ENCODE data around the gene RAB9A.

RAB9A gene

DNA sequence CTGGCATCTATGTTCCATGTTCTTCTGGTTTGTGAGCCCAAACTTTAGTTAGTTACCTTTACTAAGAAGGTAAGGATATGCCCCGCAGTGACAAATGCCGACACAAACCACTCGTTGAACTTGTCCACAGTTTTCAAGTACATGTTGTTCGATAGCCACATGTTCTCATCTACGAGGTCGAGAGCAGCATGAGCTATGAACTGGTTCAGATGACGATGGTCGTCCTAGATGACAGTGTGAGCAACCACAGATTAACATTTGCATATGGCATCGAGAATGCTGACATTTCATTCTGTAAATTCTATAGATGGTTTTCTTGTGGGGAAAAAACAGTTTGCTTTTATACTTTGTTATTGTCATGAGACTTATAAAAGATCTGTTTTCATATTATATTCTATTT lies 27.5 kb downstream of the RAB9A start:
- Histone ChIP-seq H2BK120ac (ENCODE audit: insufficient read depth, low read length, poor library complexity) (no peak overlapping the region), H3K27me3 (ENCODE audit: insufficient read depth, low read length) (no peaks in the 10 kb centered on the region), H3K9ac (ENCODE audit: low read length) (no peak overlapping the region), H3K18ac (ENCODE audit: low read length) (no peak overlapping the region), H3K4me3 (ENCODE audit: low read depth, low read length) (no peak overlapping the region), H2AFZ (ENCODE audit: insufficient read depth, low read length, poor library complexity) (no peak overlapping the region), H3K36me3 (ENCODE audit: control insufficient read depth in 1 of 2, insufficient read depth in 2 of 2, low read length in 2 of 2) (peaks cover 3 to 15% of the 10 kb centered on the region in 2 experiments), H3K27ac (ENCODE audit: low read depth, low read length) (no peak overlapping the region), H2BK5ac (ENCODE audit: low read depth, low read length, poor library complexity) (no peak overlapping the region), H3K79me2 (ENCODE audit: control insufficient read depth, insufficient read depth, low read length, poor library complexity) (no peaks in the 10 kb centered on the region), H3K4me1 (ENCODE audit: control insufficient read depth in 1 of 2, insufficient read depth in 2 of 2, low read length in 2 of 2) (peaks cover 0 to 4% of the 10 kb centered on the region in 2 experiments), H4K12ac (ENCODE audit: low read depth, low read length) (no peak overlapping the region), H4K91ac (ENCODE audit: low read depth, low read length) (no peak overlapping the region), H4K8ac (ENCODE audit: low read depth, low read length) (no peak overlapping the region), H3K4ac (ENCODE audit: low read depth, low read length) (no peak overlapping the region), H3K14ac (ENCODE audit: low read length) (no peak overlapping the region), H3K9me3 (ENCODE audit: insufficient read depth, low read depth, low read length) (no peaks in the 10 kb centered on the region), H3K4me2 (ENCODE audit: low read length) (no peak overlapping the region), H3K79me1 (ENCODE audit: low read length) (peaks cover 2% of the 10 kb centered on the region), H3K23ac (ENCODE audit: low read length) (no peak overlapping the region), H2BK12ac (ENCODE audit: low read length) (no peak overlapping the region), H2AK5ac (ENCODE audit: low read length) (no peak overlapping the region)
- DNase-seq, result no peak
- no CpG with 5 or more reads among the region's 9 CpGs for WGBS (ENCODE audit: extremely low coverage, insufficient coverage, insufficient read length)

DNA sequence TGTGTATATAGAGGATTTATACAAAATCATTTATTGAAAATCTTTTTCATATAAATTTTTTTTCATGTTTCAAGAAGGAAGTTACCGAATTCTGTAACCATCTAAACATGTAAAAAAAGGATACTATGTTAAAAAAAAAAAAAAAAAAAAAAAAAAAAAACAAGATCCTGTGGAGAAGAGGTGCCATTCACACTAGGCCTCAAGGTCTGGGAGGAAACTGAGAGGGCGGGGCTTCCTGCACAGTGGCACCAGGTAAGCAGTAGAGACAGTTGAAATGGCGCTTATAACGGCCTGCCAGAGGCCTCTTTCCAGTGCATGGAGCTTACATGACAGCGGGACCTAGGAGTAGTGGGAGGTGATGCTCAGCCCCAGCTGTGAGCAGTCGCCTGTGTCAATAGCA lies 28.0 kb downstream of the RAB9A start:
- Histone ChIP-seq H3K27me3 (ENCODE audit: insufficient read depth, low read length) (no peaks in the 10 kb centered on the region), H4K8ac (ENCODE audit: low read depth, low read length) (no peak overlapping the region), H3K9ac (ENCODE audit: low read length) (no peak overlapping the region), H3K79me1 (ENCODE audit: low read length) (peaks cover 2% of the 10 kb centered on the region), H2AFZ (ENCODE audit: insufficient read depth, low read length, poor library complexity) (no peak overlapping the region), H3K4me1 (ENCODE audit: control insufficient read depth in 1 of 2, insufficient read depth in 2 of 2, low read length in 2 of 2) (peaks cover 0 to 4% of the 10 kb centered on the region in 2 experiments), H3K4me2 (ENCODE audit: low read length) (no peak overlapping the region), H3K23ac (ENCODE audit: low read length) (no peak overlapping the region), H3K36me3 (ENCODE audit: control insufficient read depth in 1 of 2, insufficient read depth in 2 of 2, low read length in 2 of 2) (peaks cover 2 to 11% of the 10 kb centered on the region in 2 experiments), H3K18ac (ENCODE audit: low read length) (no peak overlapping the region), H4K12ac (ENCODE audit: low read depth, low read length) (peak overlapping the region; percentile 2), H3K79me2 (ENCODE audit: control insufficient read depth, insufficient read depth, low read length, poor library complexity) (no peaks in the 10 kb centered on the region), H3K4ac (ENCODE audit: low read depth, low read length) (no peak overlapping the region), H2BK12ac (ENCODE audit: low read length) (no peak overlapping the region), H3K4me3 (ENCODE audit: low read depth, low read length) (no peak overlapping the region), H2AK5ac (ENCODE audit: low read length) (no peak overlapping the region), H2BK120ac (ENCODE audit: insufficient read depth, low read length, poor library complexity) (no peak overlapping the region), H3K14ac (ENCODE audit: low read length) (no peak overlapping the region), H3K9me3 (ENCODE audit: insufficient read depth, low read depth, low read length) (no peaks in the 10 kb centered on the region), H4K91ac (ENCODE audit: low read depth, low read length) (peak overlapping the region; percentile 19), H3K27ac (ENCODE audit: low read depth, low read length) (no peak overlapping the region), H2BK5ac (ENCODE audit: low read depth, low read length, poor library complexity) (no peak overlapping the region)
- WGBS (ENCODE audit: extremely low coverage, insufficient coverage, insufficient read length), result no CpG with 5 or more reads among the region's 6 CpGs
- no peak for DNase-seq

- Histone ChIP-seq H3K23ac (ENCODE audit: low read length) (no peak overlapping the region), H4K8ac (ENCODE audit: low read depth, low read length) (no peak overlapping the region), H3K79me2 (ENCODE audit: control insufficient read depth, insufficient read depth, low read length, poor library complexity) (no peaks in the 10 kb centered on the region), H3K4ac (ENCODE audit: low read depth, low read length) (no peak overlapping the region), H3K4me2 (ENCODE audit: low read length) (no peak overlapping the region), H2BK5ac (ENCODE audit: low read depth, low read length, poor library complexity) (peak overlapping the region; percentile 12), H3K27me3 (ENCODE audit: insufficient read depth, low read length) (no peaks in the 10 kb centered on the region), H3K4me1 (ENCODE audit: control insufficient read depth in 1 of 2, insufficient read depth in 2 of 2, low read length in 2 of 2) (peaks cover 0 to 4% of the 10 kb centered on the region in 2 experiments), H3K4me3 (ENCODE audit: low read depth, low read length) (no peak overlapping the region), H2BK120ac (ENCODE audit: insufficient read depth, low read length, poor library complexity) (no peak overlapping the region), H4K91ac (ENCODE audit: low read depth, low read length) (peak overlapping the region; percentile 28), H3K27ac (ENCODE audit: low read depth, low read length) (peak overlapping the region; percentile 38), H2AFZ (ENCODE audit: insufficient read depth, low read length, poor library complexity) (no peak overlapping the region), H3K14ac (ENCODE audit: low read length) (no peak overlapping the region), H2BK12ac (ENCODE audit: low read length) (no peak overlapping the region), H3K9me3 (ENCODE audit: insufficient read depth, low read depth, low read length) (no peaks in the 10 kb centered on the region), H3K79me1 (ENCODE audit: low read length) (peaks cover 2% of the 10 kb centered on the region), H3K9ac (ENCODE audit: low read length) (no peak overlapping the region), H3K36me3 (ENCODE audit: control insufficient read depth in 1 of 2, insufficient read depth in 2 of 2, low read length in 2 of 2) (peaks cover 2 to 11% of the 10 kb centered on the region in 2 experiments), H4K12ac (ENCODE audit: low read depth, low read length) (no peak overlapping the region), H2AK5ac (ENCODE audit: low read length) (no peak overlapping the region), H3K18ac (ENCODE audit: low read length) (no peak overlapping the region)
- no CpG with 5 or more reads among the region's 7 CpGs for WGBS (ENCODE audit: extremely low coverage, insufficient coverage, insufficient read length)
- DNase-seq, result no peak
These were observed 29.0 kb downstream of the RAB9A start for GRCh38 chrX:13717700-13718472.

- H3K9ac ChIP-seq (ENCODE audit: low read length), result no peak overlapping the region
- H3K18ac ChIP-seq (ENCODE audit: low read length), result no peak overlapping the region
- WGBS (ENCODE audit: extremely low coverage, insufficient coverage, insufficient read length), result no CpG with 5 or more reads among the region's 3 CpGs
- no peak overlapping the region for H4K12ac ChIP-seq (ENCODE audit: low read depth, low read length)
- no peak overlapping the region for H3K4ac ChIP-seq (ENCODE audit: low read depth, low read length)
- H3K36me3 ChIP-seq (ENCODE audit: control insufficient read depth in 1 of 2, insufficient read depth in 2 of 2, low read length in 2 of 2), result peaks cover 2 to 12% of the 10 kb centered on the region in 2 experiments
- no peaks in the 10 kb centered on the region for H3K27me3 ChIP-seq (ENCODE audit: insufficient read depth, low read length)
- no peak overlapping the region for H4K8ac ChIP-seq (ENCODE audit: low read depth, low read length)
- H3K4me2 ChIP-seq (ENCODE audit: low read length), result no peak overlapping the region
- no peak overlapping the region for H2BK12ac ChIP-seq (ENCODE audit: low read length)
- H3K23ac ChIP-seq (ENCODE audit: low read length), result no peak overlapping the region
- H3K27ac ChIP-seq (ENCODE audit: low read depth, low read length), result peak overlapping the region; percentile 3
- no peaks in the 10 kb centered on the region for H3K79me2 ChIP-seq (ENCODE audit: control insufficient read depth, insufficient read depth, low read length, poor library complexity)
- no peak overlapping the region for H2AFZ ChIP-seq (ENCODE audit: insufficient read depth, low read length, poor library complexity)
- H2BK5ac ChIP-seq (ENCODE audit: low read depth, low read length, poor library complexity), result no peak overlapping the region
- H2BK120ac ChIP-seq (ENCODE audit: insufficient read depth, low read length, poor library complexity), result no peak overlapping the region
- H3K4me3 ChIP-seq (ENCODE audit: low read depth, low read length), result no peak overlapping the region
- peaks cover 2% of the 10 kb centered on the region for H3K79me1 ChIP-seq (ENCODE audit: low read length)
- H2AK5ac ChIP-seq (ENCODE audit: low read length), result no peak overlapping the region
- H3K9me3 ChIP-seq (ENCODE audit: insufficient read depth, low read depth, low read length), result no peaks in the 10 kb centered on the region
- H4K91ac ChIP-seq (ENCODE audit: low read depth, low read length), result no peak overlapping the region
- peaks cover 0 to 4% of the 10 kb centered on the region in 2 experiments for H3K4me1 ChIP-seq (ENCODE audit: control insufficient read depth in 1 of 2, insufficient read depth in 2 of 2, low read length in 2 of 2)
- H3K14ac ChIP-seq (ENCODE audit: low read length), result no peak overlapping the region
- DNase-seq, result peak; percentile 52 to 80
These were observed 30.4 kb downstream of the RAB9A start for GRCh38 chrX:13719192-13719856.
